Upper lobe of left lung (tissue), 4 donors: ENCODE data around the gene HIF1A.

Experiments
- CTCF ChIP-seq, 6 experiments: fragments of 450-650 bp in 4 of 6; fragments of 200-600 bp in 2 of 6; sonication (generic) in 2 of 6; IDR thresholded peaks; one replicate each; pipeline ENCODE4 v1.5.1; 2016 to 2019; ENCODE audit warnings: antibody characterized with exemption in 6 of 6
- POLR2A ChIP-seq, 4 donors: fragments of 450-650 bp; IDR thresholded peaks; one replicate each; pipeline ENCODE4 v1.5.1; 2016 to 2017; ENCODE audit warnings: antibody characterized with exemption in 4 of 4, mild to moderate bottlenecking in 2 of 4

GRCh38 chr14:61768240-61768639, 72.9 kb downstream of the HIF1A start:
- no peak for TF ChIP-seq CTCF (IDR thresholded peaks at IDR 0.05)
- TF ChIP-seq POLR2A (IDR thresholded peaks at IDR 0.05), result no peak
